Breast epithelium (tissue), 3 donors: Measurements from ENCODE around the gene MYH7.

Source experiments
- POLR2A ChIP-seq: fragments of 450-650 bp; IDR thresholded peaks from one replicate; pipeline ENCODE4 v1.6.1; 2016; ENCODE audit warnings: antibody characterized with exemption, mild to moderate bottlenecking, moderate library complexity
- POLR2AphosphoS5 ChIP-seq, 3 donors: sonication (generic); formaldehyde crosslinking; IDR thresholded peaks; one replicate each; pipeline ENCODE4 v1.6.1; 2017; ENCODE audit warnings: antibody characterized with exemption in 3 of 3
- TF ChIP-seq, protein P1 (sequence below), 3 donors: fragments of 450-650 bp; IDR thresholded peaks; one replicate each; pipeline ENCODE4 v1.5.1; 2016 to 2017; ENCODE audit warnings: antibody characterized with exemption in 3 of 3, mild to moderate bottlenecking in 3 of 3, moderate library complexity in 3 of 3

GRCh38 chr14:23371865-23372264 is 63.6 kb downstream of the MYH7 start:
- TF ChIP-seq, protein P1, sequence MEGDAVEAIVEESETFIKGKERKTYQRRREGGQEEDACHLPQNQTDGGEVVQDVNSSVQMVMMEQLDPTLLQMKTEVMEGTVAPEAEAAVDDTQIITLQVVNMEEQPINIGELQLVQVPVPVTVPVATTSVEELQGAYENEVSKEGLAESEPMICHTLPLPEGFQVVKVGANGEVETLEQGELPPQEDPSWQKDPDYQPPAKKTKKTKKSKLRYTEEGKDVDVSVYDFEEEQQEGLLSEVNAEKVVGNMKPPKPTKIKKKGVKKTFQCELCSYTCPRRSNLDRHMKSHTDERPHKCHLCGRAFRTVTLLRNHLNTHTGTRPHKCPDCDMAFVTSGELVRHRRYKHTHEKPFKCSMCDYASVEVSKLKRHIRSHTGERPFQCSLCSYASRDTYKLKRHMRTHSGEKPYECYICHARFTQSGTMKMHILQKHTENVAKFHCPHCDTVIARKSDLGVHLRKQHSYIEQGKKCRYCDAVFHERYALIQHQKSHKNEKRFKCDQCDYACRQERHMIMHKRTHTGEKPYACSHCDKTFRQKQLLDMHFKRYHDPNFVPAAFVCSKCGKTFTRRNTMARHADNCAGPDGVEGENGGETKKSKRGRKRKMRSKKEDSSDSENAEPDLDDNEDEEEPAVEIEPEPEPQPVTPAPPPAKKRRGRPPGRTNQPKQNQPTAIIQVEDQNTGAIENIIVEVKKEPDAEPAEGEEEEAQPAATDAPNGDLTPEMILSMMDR (IDR thresholded peaks at IDR 0.05), result no peak
- TF ChIP-seq POLR2A (no peak), POLR2AphosphoS5 (IDR thresholded peaks at IDR 0.05) (no peak)
